HCT116 (cell line): ENCODE measurements around the gene SNTG2.

Experiments
- EZH2 ChIP-seq: fragments of 200-600 bp; sonication (generic); IDR thresholded peaks from 2 replicates; pipeline ENCODE4 v1.6.1; 2017; ENCODE audit warnings: antibody characterized with exemption, mixed run types
- POLR2A ChIP-seq: IDR thresholded peaks from 2 replicates; pipeline ENCODE4 v1.7.0; 2011; ENCODE audit warnings: borderline replicate concordance; ENCODE audit not compliant: insufficient read depth, insufficient read length; ENCODE audit errors: extremely low read depth

GRCh38 chr2:943821-944220, 6.8 kb upstream of the SNTG2 start:
- TF ChIP-seq POLR2A: no peak
- no peak for TF ChIP-seq EZH2
